Mesendoderm (in vitro differentiated cells): ENCODE results near the gene CBFA2T3.

ENCODE experiments used
- DNase-seq: peaks from one replicate; pipeline ENCODE4 v3.0.0; 2013
- H2AK5ac ChIP-seq: 2 replicates; pipeline ENCODE4 v1.6.1; 2013; ENCODE audit warnings: low read length, inconsistent platforms
- H2BK120ac ChIP-seq: 2 replicates; pipeline ENCODE4 v1.6.1; 2013; ENCODE audit warnings: low read depth, mild to moderate bottlenecking, low read length, moderate library complexity, mixed read lengths
- H2BK15ac ChIP-seq: replicated peaks from 2 replicates; pipeline ENCODE4 v1.6.1; 2013; ENCODE audit warnings: low read depth, mild to moderate bottlenecking, moderate library complexity
- H2BK5ac ChIP-seq: 2 replicates; pipeline ENCODE4 v1.6.1; 2013; ENCODE audit warnings: low read length, inconsistent platforms
- H3K18ac ChIP-seq: 2 replicates; pipeline ENCODE4 v1.6.1; 2013; ENCODE audit warnings: mild to moderate bottlenecking, low read length, mixed read lengths
- H3K23ac ChIP-seq: one replicate; pipeline ENCODE4 v1.6.1; 2013; ENCODE audit warnings: low read length
- H3K27ac ChIP-seq: 2 replicates; pipeline ENCODE4 v1.5.1; 2013; ENCODE audit warnings: low read depth, mild to moderate bottlenecking, inconsistent platforms, low read length, moderate library complexity
- H3K27me3 ChIP-seq: 2 replicates; pipeline ENCODE4 v1.6.1; 2013; ENCODE audit warnings: low read length, control low read depth, mild to moderate bottlenecking, inconsistent platforms; ENCODE audit not compliant: insufficient read depth, poor library complexity
- H3K36me3 ChIP-seq: 2 replicates; pipeline ENCODE4 v1.6.1; 2013; ENCODE audit warnings: low read length, inconsistent platforms; ENCODE audit not compliant: control insufficient read depth, insufficient read depth
- H3K4ac ChIP-seq: one replicate; pipeline ENCODE4 v1.6.1; 2013; ENCODE audit warnings: low read depth, mild to moderate bottlenecking, low read length, moderate library complexity
- H3K4me1 ChIP-seq: 2 replicates; pipeline ENCODE4 v1.6.1; 2013; ENCODE audit warnings: low read depth, low read length, inconsistent platforms; ENCODE audit not compliant: control insufficient read depth
- H3K4me2 ChIP-seq: 2 replicates; pipeline ENCODE4 v1.6.1; 2013; ENCODE audit warnings: low read length
- H3K4me3 ChIP-seq: 2 replicates; pipeline ENCODE4 v1.5.1; 2013; ENCODE audit warnings: mild to moderate bottlenecking, low read length
- H3K56ac ChIP-seq: one replicate; pipeline ENCODE4 v1.6.1; 2013; ENCODE audit warnings: low read length
- H3K79me1 ChIP-seq: 2 replicates; pipeline ENCODE4 v1.6.1; 2013; ENCODE audit warnings: low read length, inconsistent platforms
- H3K79me2 ChIP-seq: 2 replicates; pipeline ENCODE4 v1.6.1; 2013; ENCODE audit warnings: mild to moderate bottlenecking, low read length; ENCODE audit not compliant: control insufficient read depth, insufficient read depth
- H3K9ac ChIP-seq: 2 replicates; pipeline ENCODE4 v1.6.1; 2013; ENCODE audit warnings: low read length, inconsistent platforms
- H4K5ac ChIP-seq: one replicate; pipeline ENCODE4 v1.6.1; 2013; ENCODE audit warnings: low read length
- H4K8ac ChIP-seq: one replicate; pipeline ENCODE4 v1.6.1; 2013; ENCODE audit warnings: low read depth, mild to moderate bottlenecking, control low read depth, low read length, moderate library complexity
- WGBS: extraction: QIAGEN DNeasy Blood & Tissue Kit; methylation state at CpG from one replicate; pipeline ENCODE4 v1.1.7; 2013; ENCODE audit warnings: low lambda C conversion rate, missing lambda C conversion rate; ENCODE audit not compliant: insufficient coverage; ENCODE audit errors: extremely low coverage; 5-methylcytosine and 5-hydroxymethylcytosine counted together

CBFA2T3 gene

GRCh38 chr16:88839026-88839529 lies 137.9 kb downstream of the CBFA2T3 start:
- no peaks in the 10 kb centered on the region for H3K79me1 ChIP-seq
- H3K27me3 ChIP-seq = no peaks in the 10 kb centered on the region
- WGBS = no CpG with 5 or more reads among the region's 39 CpGs
- H3K56ac ChIP-seq = no peak overlapping the region
- H3K4me2 ChIP-seq = no peak overlapping the region
- no peaks in the 10 kb centered on the region for H3K36me3 ChIP-seq
- no peak overlapping the region for H3K27ac ChIP-seq
- DNase-seq = peak; percentile 19
- H4K5ac ChIP-seq = no peak overlapping the region
- no peaks in the 10 kb centered on the region for H3K4me1 ChIP-seq
- H2BK15ac ChIP-seq = no peak overlapping the region
- H3K4me3 ChIP-seq = no peak overlapping the region
- no peak overlapping the region for H4K8ac ChIP-seq
- H3K4ac ChIP-seq = no peak overlapping the region
- no peak overlapping the region for H3K23ac ChIP-seq
- no peak overlapping the region for H2BK120ac ChIP-seq
- H3K18ac ChIP-seq = no peak overlapping the region
- no peak overlapping the region for H3K9ac ChIP-seq
- no peaks in the 10 kb centered on the region for H3K79me2 ChIP-seq
- no peak overlapping the region for H2AK5ac ChIP-seq
- H2BK5ac ChIP-seq = no peak overlapping the region

GRCh38 chr16:88838566-88838965 lies 138.4 kb downstream of the CBFA2T3 start:
- no peak for DNase-seq
- Histone ChIP-seq H2AK5ac (no peak overlapping the region), H3K4me2 (no peak overlapping the region), H3K27me3 (no peaks in the 10 kb centered on the region), H3K27ac (no peak overlapping the region), H3K4ac (no peak overlapping the region), H2BK120ac (no peak overlapping the region), H4K8ac (no peak overlapping the region), H2BK5ac (no peak overlapping the region), H3K4me3 (no peak overlapping the region), H4K5ac (no peak overlapping the region), H3K4me1 (no peaks in the 10 kb centered on the region), H3K23ac (no peak overlapping the region), H3K9ac (no peak overlapping the region), H3K79me1 (no peaks in the 10 kb centered on the region), H3K36me3 (no peaks in the 10 kb centered on the region), H2BK15ac (no peak overlapping the region), H3K18ac (no peak overlapping the region), H3K56ac (no peak overlapping the region), H3K79me2 (no peaks in the 10 kb centered on the region)
- WGBS = no CpG with 5 or more reads among the region's 19 CpGs

GRCh38 chr16:88837806-88838205 lies 139.2 kb downstream of the CBFA2T3 start:
- no peaks in the 10 kb centered on the region for H3K36me3 ChIP-seq
- H2AK5ac ChIP-seq = no peak overlapping the region
- no peak overlapping the region for H3K9ac ChIP-seq
- H3K79me2 ChIP-seq = no peaks in the 10 kb centered on the region
- H3K4ac ChIP-seq = no peak overlapping the region
- no peak overlapping the region for H2BK5ac ChIP-seq
- no CpG with 5 or more reads among the region's 20 CpGs for WGBS
- H4K5ac ChIP-seq = no peak overlapping the region
- no peak overlapping the region for H2BK15ac ChIP-seq
- no peak overlapping the region for H4K8ac ChIP-seq
- no peak overlapping the region for H3K27ac ChIP-seq
- H3K23ac ChIP-seq = no peak overlapping the region
- no peaks in the 10 kb centered on the region for H3K27me3 ChIP-seq
- no peak overlapping the region for H3K18ac ChIP-seq
- no peaks in the 10 kb centered on the region for H3K4me1 ChIP-seq
- no peak for DNase-seq
- no peak overlapping the region for H3K4me2 ChIP-seq
- H3K4me3 ChIP-seq = no peak overlapping the region
- H3K56ac ChIP-seq = no peak overlapping the region
- no peaks in the 10 kb centered on the region for H3K79me1 ChIP-seq
- no peak overlapping the region for H2BK120ac ChIP-seq

- Histone ChIP-seq H4K5ac (no peak overlapping the region), H3K4me2 (no peak overlapping the region), H3K4ac (no peak overlapping the region), H3K27ac (no peak overlapping the region), H4K8ac (no peak overlapping the region), H3K79me2 (no peaks in the 10 kb centered on the region), H3K36me3 (no peaks in the 10 kb centered on the region), H3K27me3 (no peaks in the 10 kb centered on the region), H3K56ac (no peak overlapping the region), H3K4me3 (no peak overlapping the region), H2BK5ac (no peak overlapping the region), H2BK120ac (no peak overlapping the region), H2BK15ac (no peak overlapping the region), H3K79me1 (no peaks in the 10 kb centered on the region), H3K23ac (no peak overlapping the region), H3K9ac (no peak overlapping the region), H2AK5ac (no peak overlapping the region), H3K18ac (no peak overlapping the region), H3K4me1 (no peaks in the 10 kb centered on the region)
- no CpG with 5 or more reads among the region's 17 CpGs for WGBS
- DNase-seq = no peak
These were observed 140.2 kb downstream of the CBFA2T3 start for GRCh38 chr16:88836791-88837190.

- DNase-seq = no peak
- Histone ChIP-seq H3K4me1 (no peaks in the 10 kb centered on the region), H3K23ac (no peak overlapping the region), H3K18ac (no peak overlapping the region), H3K36me3 (no peaks in the 10 kb centered on the region), H3K9ac (no peak overlapping the region), H3K56ac (no peak overlapping the region), H3K79me1 (no peaks in the 10 kb centered on the region), H2BK120ac (no peak overlapping the region), H2BK5ac (no peak overlapping the region), H2BK15ac (no peak overlapping the region), H3K4me2 (no peak overlapping the region), H3K27me3 (no peaks in the 10 kb centered on the region), H4K5ac (no peak overlapping the region), H4K8ac (no peak overlapping the region), H3K4me3 (no peak overlapping the region), H3K79me2 (no peaks in the 10 kb centered on the region), H3K4ac (no peak overlapping the region), H3K27ac (no peak overlapping the region), H2AK5ac (no peak overlapping the region)
- WGBS = no CpG with 5 or more reads among the region's 33 CpGs
These were observed 141.2 kb downstream of the CBFA2T3 start for GRCh38 chr16:88835818-88836217.

- Histone ChIP-seq H3K79me1 (no peaks in the 10 kb centered on the region), H3K23ac (no peak overlapping the region), H2AK5ac (no peak overlapping the region), H3K9ac (no peak overlapping the region), H3K27me3 (no peaks in the 10 kb centered on the region), H4K8ac (no peak overlapping the region), H3K56ac (no peak overlapping the region), H3K79me2 (no peaks in the 10 kb centered on the region), H3K4me1 (no peaks in the 10 kb centered on the region), H3K27ac (no peak overlapping the region), H2BK120ac (no peak overlapping the region), H3K4me3 (no peak overlapping the region), H2BK15ac (no peak overlapping the region), H2BK5ac (no peak overlapping the region), H3K36me3 (no peaks in the 10 kb centered on the region), H3K4me2 (no peak overlapping the region), H3K18ac (no peak overlapping the region), H3K4ac (no peak overlapping the region), H4K5ac (no peak overlapping the region)
- no peak for DNase-seq
- WGBS = no CpG with 5 or more reads among the region's 11 CpGs
These were observed 141.6 kb downstream of the CBFA2T3 start for GRCh38 chr16:88835383-88835782.
